Left ventricle myocardium inferior (tissue), 1 donor: ENCODE results near the gene UST. TPM values are rescaled to one million over a fixed set of nuclear protein-coding genes. Genes with fewer than 3 reads are reported as not detected.

ENCODE experiments used
- DNase-seq: peaks from one replicate; pipeline ENCODE4 v3.0.0-alpha.2; 2020
- H3K27ac ChIP-seq: fragments of 200-600 bp; replicated peaks from 2 replicates; pipeline ENCODE4 v1.8.0; 2021
- H3K27me3 ChIP-seq: fragments of 200-600 bp; 2 replicates; pipeline ENCODE4 v1.8.0; 2021; ENCODE audit warnings: low read depth
- H3K36me3 ChIP-seq: fragments of 200-600 bp; 2 replicates; pipeline ENCODE4 v1.8.0; 2021
- H3K4me1 ChIP-seq: fragments of 200-600 bp; 2 replicates; pipeline ENCODE4 v1.8.0; 2021
- H3K4me3 ChIP-seq: fragments of 200-600 bp; 2 replicates; pipeline ENCODE4 v1.8.0; 2021; ENCODE audit warnings: mild to moderate bottlenecking, moderate library complexity
- H3K9me3 ChIP-seq: fragments of 200-600 bp; replicated peaks from 2 replicates; pipeline ENCODE4 v1.8.0; 2021
- CTCF ChIP-seq: fragments of 200-600 bp; IDR thresholded peaks from 2 replicates; pipeline ENCODE4 v1.8.0; 2021; ENCODE audit warnings: antibody characterized with exemption, mild to moderate bottlenecking, borderline replicate concordance
- intact Hi-C: fragments of 100-400 bp; cut with micrococcal nuclease; formaldehyde crosslinking; loops from one replicate; pipeline ENCODE4 v1.11.0; 2022
- total RNA-seq: library from RNA; stranded (reverse); fragmentation: NEBNext Ultra II Directional; extraction: Animal tissue kit (Norgen Biotek cat#: 25700); gene quantifications from one replicate; pipeline ENCODE4 v1.2.1, GENCODE V29; 2021
- donor health status: DM: no; HTN: yes; CAD: no; lungs with severe emphysema.

Gene UST
- total RNA-seq, 1 donor from 2014 or later: 3.3 TPM

DNA sequence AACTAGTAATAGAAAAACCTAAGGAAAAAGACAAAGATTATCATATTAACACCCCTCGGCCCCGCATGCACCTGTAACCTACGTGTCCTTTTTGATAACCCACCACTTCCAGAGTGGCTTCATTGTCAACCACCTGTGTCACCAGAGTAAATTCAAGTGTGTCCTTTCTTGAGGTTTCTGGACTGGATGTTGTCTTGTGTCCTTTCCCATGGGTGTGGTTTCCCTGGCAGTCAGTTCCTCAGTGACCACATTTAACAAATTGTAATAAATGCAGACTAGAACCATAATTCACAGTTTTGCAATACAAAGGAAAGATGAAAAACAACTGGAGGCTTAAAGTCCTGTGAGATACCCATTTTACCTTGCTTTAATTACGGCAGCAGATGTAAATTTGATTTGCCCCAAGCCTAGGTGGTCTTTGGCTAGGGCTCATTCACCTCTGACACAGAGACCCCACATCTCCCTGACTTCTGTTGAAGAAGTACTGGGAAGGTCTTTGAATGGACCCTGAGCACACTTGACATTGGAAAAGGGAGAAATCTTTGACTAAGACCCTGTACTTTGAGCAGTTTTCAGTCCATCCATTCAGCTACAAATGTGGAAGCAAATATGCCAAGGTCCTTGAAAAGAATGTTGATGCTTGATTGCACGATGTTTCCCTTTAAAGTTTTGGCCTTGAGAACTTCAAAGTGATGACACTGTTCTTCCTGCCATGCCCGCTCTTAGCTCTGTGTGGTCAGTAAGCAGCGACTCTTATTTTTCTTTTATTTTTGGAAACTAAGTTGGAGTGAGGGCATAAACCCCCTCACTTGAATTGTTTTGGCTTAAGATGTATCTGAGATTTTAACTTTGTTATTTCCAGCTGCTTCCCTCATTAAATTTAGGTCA, 232.4 kb downstream of the UST start:
- Histone ChIP-seq H3K27me3 (no peaks in the 10 kb centered on the region), H3K36me3 (no peaks in the 10 kb centered on the region), H3K9me3 (no peaks in the 10 kb centered on the region), H3K4me3 (no peak overlapping the region), H3K4me1 (no peaks in the 10 kb centered on the region), H3K27ac (no peak overlapping the region)
- intact Hi-C loops: no loop called here
- no peak for DNase-seq
- TF ChIP-seq CTCF: no peak

- H3K36me3 ChIP-seq: no peaks in the 10 kb centered on the region
- H3K9me3 ChIP-seq: no peaks in the 10 kb centered on the region
- no peak for DNase-seq
- no peak overlapping the region for H3K27ac ChIP-seq
- intact Hi-C loops: no loop called here
- no peak for TF ChIP-seq CTCF
- no peaks in the 10 kb centered on the region for H3K27me3 ChIP-seq
- no peaks in the 10 kb centered on the region for H3K4me1 ChIP-seq
- H3K4me3 ChIP-seq: no peak overlapping the region
These were observed 233.4 kb downstream of the UST start for GRCh38 chr6:148980234-148980633.

DNA sequence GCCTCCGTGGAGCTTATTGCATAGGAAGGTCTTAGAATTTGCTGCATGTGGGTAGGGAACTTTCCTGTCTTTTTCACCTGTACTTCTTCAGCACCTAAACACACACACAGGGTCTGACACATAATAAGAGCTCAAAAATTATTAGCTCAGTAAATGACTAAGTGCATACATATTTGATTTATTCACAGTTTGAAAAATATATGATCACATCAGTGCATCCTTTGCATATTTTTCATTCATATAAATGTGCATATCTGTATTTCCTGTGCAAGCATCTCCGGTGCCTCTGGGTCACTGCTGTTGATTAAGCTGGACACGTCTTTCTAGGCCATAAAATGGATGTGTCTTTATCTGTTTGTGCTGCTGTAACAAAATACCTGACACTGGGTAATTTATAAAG, 234.7 kb downstream of the UST start:
- intact Hi-C loops: no loop called here
- Histone ChIP-seq H3K4me3 (no peak overlapping the region), H3K27ac (no peak overlapping the region), H3K36me3 (no peaks in the 10 kb centered on the region), H3K4me1 (no peaks in the 10 kb centered on the region), H3K9me3 (no peaks in the 10 kb centered on the region), H3K27me3 (no peaks in the 10 kb centered on the region)
- TF ChIP-seq CTCF: no peak
- no peak for DNase-seq

DNA sequence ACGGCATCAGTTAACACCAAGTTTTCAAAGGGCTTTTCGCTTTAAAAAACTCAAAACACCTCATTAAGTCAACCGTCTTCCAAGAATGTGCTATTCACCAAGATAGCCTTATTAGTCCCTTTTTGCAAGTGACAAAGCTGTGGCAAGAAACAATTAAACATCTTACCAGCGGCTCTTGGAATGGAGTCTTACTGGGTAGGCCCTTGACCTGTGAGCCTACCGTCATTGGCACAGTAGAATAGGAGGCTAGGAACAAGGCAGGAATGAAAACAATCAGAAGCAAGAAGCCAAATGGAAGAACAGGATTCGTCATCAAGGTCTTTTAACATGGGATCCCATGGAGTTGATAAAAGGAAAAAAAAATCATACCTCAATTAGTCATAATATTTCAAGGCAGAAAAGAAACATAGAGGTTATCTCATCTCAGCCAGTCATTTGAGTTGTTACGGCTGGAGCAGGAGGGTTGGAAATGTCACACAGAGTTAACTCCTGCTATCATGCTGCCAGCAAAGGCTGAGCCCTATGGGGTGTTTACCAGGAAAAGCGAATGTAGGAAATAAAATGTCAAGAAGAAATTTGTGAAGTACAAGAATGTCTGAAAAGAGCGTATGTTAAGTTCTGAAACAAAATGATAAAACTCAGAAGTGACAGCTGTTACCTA, 236.4 kb downstream of the UST start:
- Histone ChIP-seq H3K27ac (no peak overlapping the region), H3K9me3 (no peaks in the 10 kb centered on the region), H3K4me3 (no peak overlapping the region), H3K4me1 (no peaks in the 10 kb centered on the region), H3K36me3 (no peaks in the 10 kb centered on the region), H3K27me3 (no peaks in the 10 kb centered on the region)
- no peak for DNase-seq
- no peak for TF ChIP-seq CTCF
- intact Hi-C loops: no loop called here

DNA sequence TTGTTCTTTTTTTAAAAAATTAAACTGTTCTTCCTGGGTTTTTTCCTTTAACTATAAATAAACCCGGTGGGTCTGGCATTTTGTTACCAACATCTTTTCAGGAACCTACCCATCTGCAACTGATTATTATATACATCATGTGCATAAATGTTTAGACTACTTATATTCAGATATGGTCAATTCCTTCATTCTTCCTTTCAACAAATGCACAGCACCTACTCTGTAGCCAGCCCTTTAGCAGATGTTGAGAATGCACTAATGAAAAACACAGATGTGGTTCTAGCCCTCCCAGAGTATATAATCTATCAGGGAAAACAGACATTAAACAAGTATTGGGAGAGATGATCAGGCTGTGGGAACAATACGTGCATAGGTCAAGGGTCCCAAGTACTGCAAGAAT, 237.1 kb downstream of the UST start:
- H3K27me3 ChIP-seq: no peaks in the 10 kb centered on the region
- H3K4me3 ChIP-seq: no peak overlapping the region
- H3K36me3 ChIP-seq: no peaks in the 10 kb centered on the region
- no peak for DNase-seq
- H3K4me1 ChIP-seq: no peaks in the 10 kb centered on the region
- no peak for TF ChIP-seq CTCF
- H3K27ac ChIP-seq: no peak overlapping the region
- intact Hi-C loops: no loop called here
- H3K9me3 ChIP-seq: no peaks in the 10 kb centered on the region
